KOPT-K1 (cell line): Measurements from ENCODE around the gene CLMP.

Source experiments
- H3K27ac ChIP-seq: fragments of 200-600 bp; sonication (generic); 2 replicates; pipeline ENCODE4 v1.5.1; 2016; ENCODE audit warnings: antibody characterized with exemption, mild to moderate bottlenecking, low read depth, low read length; ENCODE audit not compliant: poor library complexity, severe bottlenecking
- H3K36me3 ChIP-seq: fragments of 200-600 bp; sonication (generic); 2 replicates; pipeline ENCODE4 v1.5.1; 2017; ENCODE audit warnings: antibody characterized with exemption, mild to moderate bottlenecking, low read length, moderate library complexity; ENCODE audit not compliant: insufficient read depth
- H3K9me3 ChIP-seq: fragments of 200-600 bp; sonication (generic); 2 replicates; pipeline ENCODE4 v1.5.1; 2017; ENCODE audit warnings: antibody characterized with exemption, low read length, mild to moderate bottlenecking; ENCODE audit not compliant: insufficient read depth, poor library complexity, severe bottlenecking

Gene CLMP

DNA sequence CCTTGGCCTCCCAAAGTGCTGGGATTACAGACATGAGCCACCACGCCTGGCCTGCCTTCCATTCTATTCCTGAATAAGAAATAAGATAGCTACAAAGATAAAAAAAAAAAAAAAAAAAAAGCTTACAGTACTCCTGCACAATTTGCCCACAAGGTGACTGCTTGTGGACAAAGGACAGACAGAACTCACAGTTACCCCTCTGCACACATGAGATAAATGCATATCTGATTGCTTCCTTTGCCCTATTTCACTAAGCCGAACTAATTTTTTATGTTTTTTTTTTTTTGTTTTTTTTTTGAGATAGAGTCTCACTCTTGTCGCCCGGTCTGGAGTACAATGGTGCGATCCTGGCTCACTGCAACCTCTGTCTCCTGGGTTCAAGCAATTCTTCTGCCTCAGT is 109.6 kb downstream of the CLMP start:
- H3K36me3 ChIP-seq, result no peaks in the 10 kb centered on the region
- H3K9me3 ChIP-seq, result no peaks in the 10 kb centered on the region
- H3K27ac ChIP-seq, result no peak overlapping the region

- H3K9me3 ChIP-seq, result no peaks in the 10 kb centered on the region
- no peaks in the 10 kb centered on the region for H3K36me3 ChIP-seq
- no peak overlapping the region for H3K27ac ChIP-seq
These were observed 110.6 kb downstream of the CLMP start for GRCh38 chr11:123084454-123084853.

DNA sequence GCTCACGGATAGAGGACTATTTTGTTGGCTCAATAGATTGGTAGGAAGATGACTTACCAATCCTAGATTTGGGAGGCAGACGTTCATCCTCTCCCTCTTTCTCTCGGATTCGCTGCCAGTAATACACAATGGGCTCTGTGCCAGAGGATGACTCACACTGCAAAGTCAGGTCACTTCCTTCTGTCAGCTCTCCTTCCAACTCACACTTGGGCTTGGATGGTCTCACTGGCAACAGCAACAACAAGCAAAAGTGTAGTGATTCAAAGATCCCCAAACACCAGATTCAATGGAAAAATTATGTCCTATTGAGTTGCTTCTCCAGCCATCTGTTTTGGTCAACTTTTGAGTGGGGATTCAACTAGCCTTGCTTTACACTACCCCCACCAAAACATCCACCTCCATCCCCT is 111.4 kb downstream of the CLMP start:
- no peaks in the 10 kb centered on the region for H3K36me3 ChIP-seq
- H3K9me3 ChIP-seq, result no peaks in the 10 kb centered on the region
- H3K27ac ChIP-seq, result no peak overlapping the region

DNA sequence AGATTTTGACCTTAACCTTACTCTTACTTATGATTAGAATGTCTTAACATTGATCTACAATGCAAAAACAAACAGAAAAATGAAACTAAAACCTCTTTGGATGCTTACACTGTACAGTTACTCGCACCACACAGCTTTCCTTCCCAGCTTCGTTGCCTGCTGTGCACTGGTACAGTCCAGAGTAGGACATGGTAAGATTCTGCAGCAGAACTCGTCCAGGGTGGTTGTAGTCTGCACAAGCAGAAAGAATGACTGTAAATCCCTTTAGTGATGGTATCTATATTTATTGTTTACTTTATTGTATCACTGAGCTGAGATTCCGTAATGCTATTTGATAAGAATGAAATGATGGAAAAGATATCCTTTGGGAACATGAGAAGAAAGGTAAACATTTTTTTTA is 112.1 kb downstream of the CLMP start:
- Histone ChIP-seq H3K36me3 (no peaks in the 10 kb centered on the region), H3K27ac (no peak overlapping the region), H3K9me3 (no peaks in the 10 kb centered on the region)

DNA sequence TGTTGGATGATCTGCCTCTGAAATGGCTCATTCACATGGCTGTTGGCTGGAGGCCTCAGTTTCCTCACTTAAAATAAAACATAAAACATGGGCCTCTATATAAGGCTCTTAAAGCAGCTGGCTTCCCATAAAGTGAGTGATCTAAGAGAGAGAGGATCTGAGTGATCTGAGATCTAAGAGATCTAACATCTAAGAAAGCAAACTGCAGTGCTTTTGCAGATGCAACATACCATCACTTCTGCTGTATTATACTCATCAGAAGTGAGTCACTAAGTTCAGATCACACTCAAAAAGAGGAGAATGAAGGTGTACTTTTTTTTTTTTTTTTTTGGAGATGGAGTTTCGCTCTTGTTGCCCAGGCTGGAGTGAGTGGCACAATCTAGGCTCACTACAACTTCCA is 115.0 kb downstream of the CLMP start:
- Histone ChIP-seq H3K27ac (no peak overlapping the region), H3K36me3 (no peaks in the 10 kb centered on the region)

DNA sequence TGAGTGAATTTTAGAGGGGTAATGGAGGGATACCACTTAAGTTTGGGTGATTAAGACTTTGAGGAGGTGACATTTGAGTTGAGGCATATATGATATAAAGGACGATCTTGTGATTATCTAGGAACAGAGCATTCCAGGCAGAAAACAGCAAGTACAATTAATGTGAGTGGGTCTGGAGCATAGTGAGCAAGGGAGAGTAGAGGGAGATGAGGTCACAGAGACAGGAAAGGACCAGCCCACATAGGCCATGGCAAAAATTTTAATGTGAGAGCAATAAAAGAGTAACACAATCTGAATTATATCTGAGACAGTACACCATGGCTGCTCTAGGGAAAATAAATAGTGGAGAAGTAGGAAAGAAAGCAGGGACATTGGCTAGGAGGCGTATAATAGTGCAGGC is 118.6 kb downstream of the CLMP start:
- no peak overlapping the region for H3K27ac ChIP-seq
- no peaks in the 10 kb centered on the region for H3K36me3 ChIP-seq

More for the DNA sequence above, 115.0 kb downstream of the CLMP start:
- H3K9me3 ChIP-seq, result no peaks in the 10 kb centered on the region

GRCh38 chr11:123073343-123074057 is 121.5 kb downstream of the CLMP start:
- Histone ChIP-seq H3K36me3 (no peaks in the 10 kb centered on the region), H3K27ac (no peak overlapping the region), H3K9me3 (no peaks in the 10 kb centered on the region)

More for the DNA sequence above, 118.6 kb downstream of the CLMP start:
- no peaks in the 10 kb centered on the region for H3K9me3 ChIP-seq

GRCh38 chr11:123072762-123073161 is 122.3 kb downstream of the CLMP start:
- no peaks in the 10 kb centered on the region for H3K9me3 ChIP-seq

GRCh38 chr11:123072332-123072761 is 122.7 kb downstream of the CLMP start:
- Histone ChIP-seq H3K27ac (no peak overlapping the region), H3K9me3 (no peaks in the 10 kb centered on the region), H3K36me3 (no peaks in the 10 kb centered on the region)

More at GRCh38 chr11:123072762-123073161, 122.3 kb downstream of the CLMP start:
- no peak overlapping the region for H3K27ac ChIP-seq
- H3K36me3 ChIP-seq, result no peaks in the 10 kb centered on the region

DNA sequence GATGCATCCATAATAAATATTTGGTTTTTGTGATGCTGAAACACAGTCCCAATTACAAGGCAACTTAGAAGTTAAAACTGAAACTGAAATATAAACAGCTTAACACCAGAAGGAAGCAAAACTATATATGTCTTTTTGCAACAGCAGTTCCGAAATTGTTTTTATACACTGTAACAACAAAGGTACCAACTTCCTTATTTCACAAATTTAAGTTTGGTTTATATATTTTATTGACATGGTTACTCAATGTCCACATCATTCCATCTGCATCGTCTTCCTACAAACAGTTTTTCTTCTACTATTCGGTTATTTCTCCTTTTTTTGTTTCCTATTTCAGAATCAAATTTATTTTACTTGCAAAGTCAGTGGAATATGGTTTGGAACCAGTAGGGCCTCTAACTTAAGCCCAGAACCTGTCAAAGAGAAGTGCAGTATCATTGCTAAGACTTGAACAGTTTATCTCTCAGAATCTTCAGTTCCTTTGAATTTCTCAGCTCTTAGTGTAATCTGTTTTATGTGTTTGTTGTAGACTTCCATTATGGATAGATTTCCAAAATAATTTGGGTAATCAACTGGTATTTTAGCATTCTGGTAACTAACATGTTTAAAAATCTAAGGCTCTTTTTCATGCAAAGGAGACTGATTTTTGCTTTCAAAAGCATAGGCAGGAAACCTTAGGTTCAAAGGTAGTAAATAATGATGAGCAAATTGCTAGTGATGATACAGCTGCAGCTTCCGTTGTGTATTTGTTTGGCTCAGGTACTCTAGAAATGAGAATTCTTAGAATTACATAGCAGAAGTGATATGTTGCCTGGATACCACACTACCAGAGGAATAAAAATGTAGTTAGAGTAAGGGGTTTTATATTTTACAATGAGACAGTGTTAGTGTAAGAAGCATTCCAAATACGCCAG is 124.9 kb downstream of the CLMP start:
- H3K27ac ChIP-seq, result peak overlapping the region; percentile 77
- H3K9me3 ChIP-seq, result no peaks in the 10 kb centered on the region
- no peaks in the 10 kb centered on the region for H3K36me3 ChIP-seq

DNA sequence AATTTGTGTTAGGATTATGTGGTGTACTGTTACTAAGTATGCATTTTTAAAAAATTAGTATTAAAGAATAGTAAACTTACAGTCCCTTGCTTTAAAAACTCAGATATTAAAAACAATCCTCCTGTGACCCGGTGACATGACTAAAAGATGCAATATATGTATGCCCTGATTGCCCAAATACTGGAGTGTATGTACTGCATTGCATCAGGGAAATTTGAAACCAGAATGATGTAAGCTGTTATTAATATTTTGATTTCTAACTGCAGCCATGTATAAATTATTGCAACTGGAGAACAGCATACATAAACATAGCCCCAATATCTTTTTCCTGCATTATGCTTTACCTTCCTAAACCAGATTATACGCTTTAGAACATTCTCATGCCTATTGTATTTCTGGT is 129.4 kb downstream of the CLMP start:
- H3K27ac ChIP-seq, result no peak overlapping the region
- peaks cover 12% of the 10 kb centered on the region for H3K36me3 ChIP-seq
- H3K9me3 ChIP-seq, result no peaks in the 10 kb centered on the region

GRCh38 chr11:123063826-123064657 is 131.0 kb downstream of the CLMP start:
- Histone ChIP-seq H3K27ac (peak overlapping the region; percentile 99), H3K9me3 (no peaks in the 10 kb centered on the region), H3K36me3 (peaks cover 28% of the 10 kb centered on the region)

DNA sequence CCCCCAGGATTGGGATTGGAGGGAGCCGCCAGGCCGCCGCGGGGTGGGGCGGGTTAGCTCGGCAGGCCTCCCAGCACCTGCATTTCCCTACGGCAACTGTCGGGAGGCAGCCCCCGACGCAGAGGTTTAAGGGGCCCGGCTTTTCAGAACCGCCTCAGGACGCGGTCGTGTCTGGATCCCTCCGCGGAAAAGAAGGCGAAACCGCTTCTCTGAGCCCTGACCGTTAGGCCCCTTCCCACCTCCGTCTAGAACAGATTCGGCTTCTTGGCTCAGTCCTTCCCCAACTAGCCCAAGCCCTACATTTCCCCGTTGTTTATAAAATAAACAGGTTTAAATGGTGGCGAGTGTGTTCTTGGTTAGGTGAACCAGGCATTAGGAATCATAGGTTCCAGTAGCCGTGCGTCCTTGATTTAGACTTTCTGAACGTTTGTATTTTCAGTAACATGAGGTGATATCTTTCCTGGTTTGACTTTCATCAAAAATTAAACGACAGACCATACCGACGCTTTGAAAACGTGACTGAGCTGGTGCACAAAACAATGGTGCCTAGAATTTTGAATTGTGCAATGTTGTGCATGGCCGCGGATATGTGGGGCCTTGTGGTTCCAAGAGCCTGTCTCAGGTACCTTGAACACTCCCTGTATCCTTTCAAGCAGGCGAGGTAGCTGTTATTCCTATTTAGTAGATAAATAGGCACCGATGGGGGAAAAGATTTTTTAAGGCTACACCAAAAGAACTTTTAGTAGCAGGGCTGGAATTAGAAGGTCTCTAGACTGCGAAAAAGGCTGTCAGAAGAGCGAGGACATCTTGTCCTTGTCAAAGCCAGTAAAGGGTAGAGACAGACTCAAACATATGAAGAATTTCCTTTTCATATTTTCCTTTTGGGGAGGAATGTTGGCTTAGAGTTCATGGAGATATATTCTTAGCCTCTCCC is 131.9 kb downstream of the CLMP start:
- H3K27ac ChIP-seq, result peak overlapping the region; percentile 99
- peaks cover 37% of the 10 kb centered on the region for H3K36me3 ChIP-seq
- H3K9me3 ChIP-seq, result no peaks in the 10 kb centered on the region
